Caco-2 (cell line): ENCODE results near the gene TBX21. TPM values are rescaled to one million over a fixed set of nuclear protein-coding genes. Genes with fewer than 3 reads are reported as not detected.
A peak's percentile ranks its signal among the peaks of the same experiment; 100 is the strongest.

ENCODE experiments used
- BruUV-seq: library from RNA; stranded (reverse); fragments of 400-500 nt; replicated peaks from 2 replicates; lab custom pipeline; 2021; lab: Mats Ljungman, UMichigan
- CTCF ChIA-PET: fragments of 300-600 bp; sonication (Branson Sonifier 250); formaldehyde crosslinking; loops from one replicate; lab custom pipeline; 2022; ENCODE audit warnings: antibody characterized with exemption; lab: Charles Lee
- POLR2A ChIA-PET: fragments of 300-600 bp; sonication (Branson Sonifier 250); formaldehyde crosslinking; loops from one replicate; lab custom pipeline; 2022; ENCODE audit warnings: antibody characterized with exemption; lab: Charles Lee
- DNase-seq, 2 experiments: peaks; one replicate each; pipeline versions ENCODE4 v3.0.0 to v3.0.0-alpha.2; 2020 to 2022
- H3K27me3 ChIP-seq: replicated peaks from 2 replicates; pipeline ENCODE4 v1.6.0; 2011; ENCODE audit warnings: low read length; ENCODE audit not compliant: control insufficient read depth, insufficient read depth
- H3K36me3 ChIP-seq: 2 replicates; pipeline ENCODE4 v1.5.1; 2011; ENCODE audit warnings: low read length; ENCODE audit not compliant: control insufficient read depth, insufficient read depth
- H3K4me1 ChIP-seq: fragments of 250-450 bp; sonication (Bioruptor Pico); 2 replicates; pipeline ENCODE4 v1.5.1; 2020; ENCODE audit warnings: mild to moderate bottlenecking
- H3K4me3 ChIP-seq: 2 replicates; pipeline ENCODE4 v1.5.1; 2011; ENCODE audit warnings: low read depth, mild to moderate bottlenecking, control low read depth, low read length
- H3K9me3 ChIP-seq: fragments of 250-450 bp; sonication (Bioruptor Pico); 2 replicates; pipeline ENCODE4 v1.5.1; 2020; ENCODE audit warnings: mild to moderate bottlenecking, moderate library complexity
- H3K27ac Mint-ChIP-seq: one replicate; pipeline ENCODE4 v1.8.0; 2022; ENCODE audit warnings: mixed read lengths; ENCODE audit not compliant: unreplicated experiment
- H3K27me3 Mint-ChIP-seq: one replicate; pipeline ENCODE4 v1.8.0; 2022; ENCODE audit warnings: mixed read lengths; ENCODE audit not compliant: insufficient read depth, unreplicated experiment
- H3K36me3 Mint-ChIP-seq: one replicate; pipeline ENCODE4 v1.8.0; 2022; ENCODE audit warnings: mild to moderate bottlenecking, mixed read lengths; ENCODE audit not compliant: insufficient read depth, unreplicated experiment
- H3K4me1 Mint-ChIP-seq: one replicate; pipeline ENCODE4 v1.8.0; 2022; ENCODE audit warnings: low read depth, mixed read lengths; ENCODE audit not compliant: unreplicated experiment
- H3K4me3 Mint-ChIP-seq: one replicate; pipeline ENCODE4 v1.8.0; 2022; ENCODE audit warnings: mild to moderate bottlenecking, moderate library complexity, mixed read lengths; ENCODE audit not compliant: unreplicated experiment
- H3K9me3 Mint-ChIP-seq: one replicate; pipeline ENCODE4 v1.8.0; 2022; ENCODE audit warnings: mixed read lengths; ENCODE audit not compliant: unreplicated experiment
- intact Hi-C: fragments of 100-400 bp; cut with micrococcal nuclease; formaldehyde crosslinking; loops from one replicate; pipeline ENCODE4 v1.10.0; 2022; ENCODE audit not compliant: unreplicated experiment
- total RNA-seq: library from RNA; stranded (reverse); gene quantifications from 2 replicates; pipeline ENCODE4 v1.2.3, GENCODE V29; 2022
- TF ChIP-seq, protein P1 (sequence below), 2 experiments: fragments of 200-600 bp in 1 of 2; IDR thresholded peaks; 1 replicate in 1 of 2; 2 replicates in 1 of 2; pipeline versions ENCODE4 v1.5.1 to v1.8.0; 2011 to 2022; ENCODE audit warnings: antibody characterized with exemption in 1 of 2, control low read depth in 1 of 2, inconsistent platforms in 1 of 2, low read depth in 1 of 2, low read length in 1 of 2, mild to moderate bottlenecking in 1 of 2, moderate library complexity in 1 of 2; ENCODE audit not compliant: insufficient read depth in 1 of 2, severe bottlenecking in 1 of 2, unreplicated experiment in 1 of 2

Gene TBX21
- total RNA-seq, 1 experiment from 2014 or later: not detected

DNA sequence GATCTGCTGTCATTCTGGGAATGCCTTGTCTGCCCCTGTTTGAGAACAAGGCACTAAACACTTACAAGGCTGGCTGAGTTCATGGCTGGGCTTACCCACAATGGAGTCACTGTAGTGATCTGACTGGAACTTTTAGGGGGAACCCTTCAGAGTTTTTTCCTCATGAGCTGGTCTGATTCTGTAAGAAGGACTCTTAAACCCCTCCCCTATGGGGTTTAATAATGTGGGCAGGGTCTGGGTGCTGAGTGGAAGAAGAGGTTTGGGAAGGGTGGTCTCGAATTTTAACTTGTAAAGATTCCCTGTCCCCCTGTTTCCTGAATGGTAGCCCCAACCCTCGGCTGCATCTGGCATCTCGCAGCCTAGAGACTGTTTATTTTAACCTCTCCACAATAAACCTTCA, 58.0 kb downstream of the TBX21 start:
- Histone ChIP-seq H3K4me1 (peaks cover 9% of the 10 kb centered on the region; the same call in 1 of the 2 replicates), H3K36me3 (no peaks in the 10 kb centered on the region), H3K27me3 (peaks cover 5% of the 10 kb centered on the region), H3K4me3 (no peak overlapping the region), H3K9me3 (peaks cover 2% of the 10 kb centered on the region; the same call in 1 of the 2 replicates)
- Mint-ChIP-seq H3K4me1 (peaks cover 17% of the 10 kb centered on the region), H3K9me3 (no peaks in the 10 kb centered on the region), H3K4me3 (peak overlapping the region; percentile 70), H3K36me3 (no peaks in the 10 kb centered on the region), H3K27me3 (peaks cover 54% of the 10 kb centered on the region), H3K27ac (no peak overlapping the region)
- TF ChIP-seq, protein P1, sequence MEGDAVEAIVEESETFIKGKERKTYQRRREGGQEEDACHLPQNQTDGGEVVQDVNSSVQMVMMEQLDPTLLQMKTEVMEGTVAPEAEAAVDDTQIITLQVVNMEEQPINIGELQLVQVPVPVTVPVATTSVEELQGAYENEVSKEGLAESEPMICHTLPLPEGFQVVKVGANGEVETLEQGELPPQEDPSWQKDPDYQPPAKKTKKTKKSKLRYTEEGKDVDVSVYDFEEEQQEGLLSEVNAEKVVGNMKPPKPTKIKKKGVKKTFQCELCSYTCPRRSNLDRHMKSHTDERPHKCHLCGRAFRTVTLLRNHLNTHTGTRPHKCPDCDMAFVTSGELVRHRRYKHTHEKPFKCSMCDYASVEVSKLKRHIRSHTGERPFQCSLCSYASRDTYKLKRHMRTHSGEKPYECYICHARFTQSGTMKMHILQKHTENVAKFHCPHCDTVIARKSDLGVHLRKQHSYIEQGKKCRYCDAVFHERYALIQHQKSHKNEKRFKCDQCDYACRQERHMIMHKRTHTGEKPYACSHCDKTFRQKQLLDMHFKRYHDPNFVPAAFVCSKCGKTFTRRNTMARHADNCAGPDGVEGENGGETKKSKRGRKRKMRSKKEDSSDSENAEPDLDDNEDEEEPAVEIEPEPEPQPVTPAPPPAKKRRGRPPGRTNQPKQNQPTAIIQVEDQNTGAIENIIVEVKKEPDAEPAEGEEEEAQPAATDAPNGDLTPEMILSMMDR (IDR thresholded peaks at IDR 0.05; ENCODE audit: insufficient read depth in 1 of 2, low read depth in 1 of 2, low read length in 1 of 2, severe bottlenecking in 1 of 2, unreplicated experiment in 1 of 2): no peak
- ChIA-PET POLR2A (interaction anchor here (0.6 kb wide), 1 partner anchor 1302 kb away, joined by 3 read pairs; no protein-coding TSS in a partner anchor), CTCF (interaction anchor here (0.6 to 1.6 kb wide), 4 partner anchors 15 to 94 kb away, joined by 3 to 11 read pairs (median 5); no protein-coding TSS in a partner anchor)
- DNase-seq: peak in 1 of 2 experiments; percentile 32
- intact Hi-C loops: no loop called here
- no TSS peak for BruUV-seq

DNA sequence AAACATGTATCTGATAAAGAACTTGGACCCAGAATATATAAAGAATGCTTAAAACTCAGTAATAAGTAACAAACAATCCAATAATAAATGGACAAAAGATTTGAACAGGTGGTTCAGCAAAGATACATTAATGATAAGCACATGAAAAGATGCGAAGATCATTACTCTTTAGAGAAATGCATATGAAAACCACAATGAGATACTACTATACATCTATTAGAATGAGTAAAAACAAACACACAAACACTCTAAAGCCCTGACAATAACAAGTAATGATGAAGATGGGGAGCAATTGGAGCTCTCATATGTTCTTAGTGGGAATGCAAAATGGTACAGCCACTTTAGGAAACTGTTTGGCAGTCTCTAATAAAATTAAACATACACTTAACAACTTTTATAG, 59.4 kb downstream of the TBX21 start:
- Histone ChIP-seq H3K27me3 (peaks cover 5% of the 10 kb centered on the region), H3K4me3 (no peak overlapping the region), H3K9me3 (0 out of 2 replicates have a peak, but pooled peaks cover 2% of the 10 kb centered on the region), H3K4me1 (peaks cover 9% of the 10 kb centered on the region; the same call in 1 of the 2 replicates), H3K36me3 (no peaks in the 10 kb centered on the region)
- DNase-seq: no peak
- ChIA-PET POLR2A (no interaction called here), CTCF (interaction anchor here (1.6 kb wide), 1 partner anchor 59 kb away, joined by 4 read pairs; the partner anchor contains the start of gene TBX21)
- Mint-ChIP-seq H3K27ac (no peak overlapping the region), H3K9me3 (no peaks in the 10 kb centered on the region), H3K4me1 (peaks cover 17% of the 10 kb centered on the region), H3K36me3 (no peaks in the 10 kb centered on the region), H3K4me3 (no peak overlapping the region), H3K27me3 (peaks cover 52% of the 10 kb centered on the region)
- TF ChIP-seq, protein P1 (IDR thresholded peaks at IDR 0.05; ENCODE audit: insufficient read depth in 1 of 2, low read depth in 1 of 2, low read length in 1 of 2, severe bottlenecking in 1 of 2, unreplicated experiment in 1 of 2): no peak
- intact Hi-C loops: no loop called here
- no TSS peak for BruUV-seq

DNA sequence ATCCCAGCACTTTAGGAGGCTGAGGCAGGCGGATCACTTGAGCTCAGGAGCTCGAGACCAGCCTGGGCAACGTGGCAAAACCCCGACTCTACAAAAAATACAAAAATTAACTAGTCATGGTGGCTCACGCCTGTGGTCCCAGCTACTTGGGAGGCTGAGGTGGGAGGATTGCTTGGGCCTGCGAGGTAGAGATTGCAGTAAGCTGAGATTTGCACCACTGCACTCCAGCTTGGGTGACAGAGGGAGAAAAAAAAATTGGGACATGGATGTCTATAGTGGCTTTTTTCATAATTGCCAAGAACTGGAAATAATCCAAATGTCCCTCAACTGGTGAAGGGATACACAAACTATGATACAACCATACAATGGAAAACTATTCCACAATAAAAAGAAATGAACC, 59.9 kb downstream of the TBX21 start:
- H3K27ac Mint-ChIP-seq: no peak overlapping the region
- H3K9me3 ChIP-seq: 0 out of 2 replicates have a peak, but pooled peaks cover 2% of the 10 kb centered on the region
- H3K4me1 Mint-ChIP-seq: peaks cover 17% of the 10 kb centered on the region
- no TSS peak for BruUV-seq
- H3K9me3 Mint-ChIP-seq: no peaks in the 10 kb centered on the region
- TF ChIP-seq, protein P1 (IDR thresholded peaks at IDR 0.05; ENCODE audit: insufficient read depth in 1 of 2, low read depth in 1 of 2, low read length in 1 of 2, severe bottlenecking in 1 of 2, unreplicated experiment in 1 of 2): no peak
- no peak overlapping the region for H3K4me3 ChIP-seq
- CTCF ChIA-PET: interaction anchor here (1.6 kb wide), 1 partner anchor 60 kb away, joined by 4 read pairs; the partner anchor contains the start of gene TBX21
- peaks cover 9% of the 10 kb centered on the region; the same call in 1 of the 2 replicates for H3K4me1 ChIP-seq
- intact Hi-C loops: no loop called here
- H3K36me3 Mint-ChIP-seq: no peaks in the 10 kb centered on the region
- H3K27me3 Mint-ChIP-seq: peaks cover 52% of the 10 kb centered on the region
- POLR2A ChIA-PET: no interaction called here
- peak in 1 of 2 experiments; percentile 19 for DNase-seq
- no peak overlapping the region for H3K4me3 Mint-ChIP-seq
- no peaks in the 10 kb centered on the region for H3K36me3 ChIP-seq
- H3K27me3 ChIP-seq: peaks cover 5% of the 10 kb centered on the region

Other genes starting within 250 kb of the TBX21 start
- gene NPEPPS, start 202.1 kb upstream of the TBX21 start, total RNA-seq: 139 and 155 TPM in 2 replicates
- gene KPNB1, start 83.3 kb upstream of the TBX21 start, total RNA-seq: 967 and 1,072 TPM in 2 replicates
- 27.4 and 30.4 TPM in 2 replicates for gene TBKBP1, start 39.1 kb upstream of the TBX21 start, total RNA-seq
- gene OSBPL7, start 88.6 kb downstream of the TBX21 start, total RNA-seq: 46.8 and 48.3 TPM in 2 replicates
- gene MRPL10, start 98.3 kb downstream of the TBX21 start, total RNA-seq: 159 and 162 TPM in 2 replicates
- gene LRRC46, start 98.4 kb downstream of the TBX21 start, total RNA-seq: 1.4 and 2.3 TPM in 2 replicates
- 73.6 and 80.8 TPM in 2 replicates for gene SCRN2, start 108.0 kb downstream of the TBX21 start, total RNA-seq
- gene SP6, start 117.9 kb downstream of the TBX21 start, total RNA-seq: 20.6 and 25.0 TPM in 2 replicates
- 24.8 and 25.2 TPM in 2 replicates for gene SP2, start 163.0 kb downstream of the TBX21 start, total RNA-seq
- gene PNPO, start 208.3 kb downstream of the TBX21 start, total RNA-seq: 110 and 118 TPM in 2 replicates
- 24.3 and 30.5 TPM in 2 replicates for gene PRR15L, start 224.6 kb downstream of the TBX21 start, total RNA-seq
- gene CDK5RAP3, start 237.9 kb downstream of the TBX21 start, total RNA-seq: 425 and 427 TPM in 2 replicates